Measurements from ENCODE around the gene FCN3. TPM values are rescaled to one million over a fixed set of nuclear protein-coding genes. Genes with fewer than 3 reads are reported as not detected.

FCN3 gene
- total and polyA plus RNA-seq, 9 of the 15 experiments (the other 6 are each of a cell fraction or from before 2014, with no cell fraction given), result 0.49 TPM; not detected in 8

DNA sequence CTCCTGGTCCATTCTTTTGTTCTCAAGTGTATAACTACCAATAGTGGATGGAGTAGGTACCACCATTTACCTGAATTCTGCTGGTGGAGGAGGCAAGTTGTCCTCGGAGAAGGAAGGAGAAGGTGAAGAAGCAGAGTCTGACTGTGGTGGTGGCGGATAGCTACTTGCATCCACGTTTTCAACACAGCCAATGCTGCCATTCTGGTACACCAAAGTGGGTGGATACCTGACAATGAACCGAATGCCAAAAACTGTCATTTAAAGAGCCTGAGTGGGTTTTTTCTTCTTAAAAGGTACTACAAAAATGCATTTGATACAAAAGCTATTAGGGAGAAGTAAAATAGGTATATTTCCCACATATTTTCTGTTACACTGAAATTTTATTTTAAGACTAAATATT is 37.9 kb upstream of the FCN3 start:
- Histone ChIP-seq H3K36me3 (ENCODE audit: control insufficient read depth, insufficient read depth, low read length) (peaks cover 94% of the 10 kb centered on the region), H3K79me2 (ENCODE audit: control insufficient read depth, insufficient read depth, low read length) (no peaks in the 10 kb centered on the region), H3K27me3 (ENCODE audit: control insufficient read depth in 2 of 2, insufficient read depth in 2 of 2, low read length in 2 of 2) (no peaks in the 10 kb centered on the region), H3K9ac (ENCODE audit: insufficient read depth in 1 of 2, low read depth in 2 of 2, low read length in 2 of 2) (no peak overlapping the region), H4K20me1 (replicated peaks; ENCODE audit: control insufficient read depth, insufficient read depth, low read length) (no peaks in the 10 kb centered on the region), H3K9me1 (ENCODE audit: control insufficient read depth, insufficient read depth, low read length) (peaks cover 3% of the 10 kb centered on the region), H3K9me3 (replicated peaks; ENCODE audit: control insufficient read depth, insufficient read depth, low read depth, low read length) (no peaks in the 10 kb centered on the region), H2AFZ (ENCODE audit: low read depth, low read length) (no peak overlapping the region), H3K27ac (ENCODE audit: extremely low read depth, low read depth, low read length) (no peak overlapping the region), H3K4me1 (replicated peaks in 1 of 2; ENCODE audit: control insufficient read depth in 2 of 2, insufficient read depth in 2 of 2, low read length in 2 of 2) (no peaks in the 10 kb centered on the region), H3K4me2 (ENCODE audit: insufficient read depth, low read length) (no peak overlapping the region), H3K4me3 (no peak overlapping the region)
- no TSS peak for BruUV-seq (replicated peaks)
- TF ChIP-seq RFX1 (IDR thresholded peaks at IDR 0.05), result no peak
- TF ChIP-seq TRIM24 (IDR thresholded peaks at IDR 0.05), result no peak
- no peak for TF ChIP-seq SRSF3 (IDR thresholded peaks at IDR 0.05; ENCODE audit: insufficient read depth, low read length)
- CTCF ChIA-PET (ENCODE audit: low intra/inter-chr PET ratio), result interaction anchor here (0.6 kb wide), 1 partner anchor 192 kb away, joined by 7 read pairs; no protein-coding TSS in a partner anchor
- DNase-seq (ENCODE audit: extremely low read depth in 1 of 4, low spot score in 3 of 4) (no peak), ATAC-seq (no peak), FAIRE-seq (no peak)
- 88% methylated on average over 4 of the region's 4 CpGs for WGBS (ENCODE audit: insufficient coverage, low coverage, missing lambda C conversion rate)
- in situ Hi-C loops (cut with MboI) (no loop called here), intact Hi-C loops (cut with micrococcal nuclease) (no loop called here)
- POLR2A ChIA-PET, result interaction anchor here (0.5 to 3.5 kb wide), 3 partner anchors 7 to 187 kb away, joined by 4 to 17 read pairs (median 6); no protein-coding TSS in a partner anchor

DNA sequence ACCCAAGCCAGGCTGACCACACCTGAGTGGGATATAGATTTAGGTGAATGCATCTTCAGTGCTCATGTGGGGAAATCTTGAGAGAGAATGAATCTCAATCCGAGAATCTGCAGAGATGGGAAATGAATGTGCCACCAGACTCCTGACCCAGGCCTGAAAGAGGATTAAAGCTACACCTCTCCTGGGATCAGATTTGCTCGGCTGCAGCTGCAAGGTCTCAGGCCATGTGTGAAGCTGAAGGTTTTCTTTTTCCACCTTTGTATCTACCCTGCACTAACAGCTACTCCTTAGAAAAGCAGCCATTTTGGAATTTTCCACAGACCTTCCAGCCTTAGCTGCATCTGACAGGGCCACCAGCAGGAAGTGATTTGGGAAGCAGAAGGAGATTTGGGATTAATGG is 36.1 kb upstream of the FCN3 start:
- in situ Hi-C loops (cut with MboI), result no loop called here
- ATAC-seq (no peak), DNase-seq (ENCODE audit: extremely low read depth in 1 of 4, low spot score in 3 of 4) (no peak), FAIRE-seq (no peak)
- Histone ChIP-seq H3K36me3 (ENCODE audit: control insufficient read depth, insufficient read depth, low read length) (peaks cover 90% of the 10 kb centered on the region), H3K9ac (ENCODE audit: insufficient read depth in 1 of 2, low read depth in 2 of 2, low read length in 2 of 2) (no peak overlapping the region), H3K27me3 (ENCODE audit: control insufficient read depth in 2 of 2, insufficient read depth in 2 of 2, low read length in 2 of 2) (no peaks in the 10 kb centered on the region), H3K4me2 (ENCODE audit: insufficient read depth, low read length) (no peak overlapping the region), H4K20me1 (replicated peaks; ENCODE audit: control insufficient read depth, insufficient read depth, low read length) (no peaks in the 10 kb centered on the region), H3K4me3 (no peak overlapping the region), H3K9me3 (replicated peaks; ENCODE audit: control insufficient read depth, insufficient read depth, low read depth, low read length) (no peaks in the 10 kb centered on the region), H2AFZ (ENCODE audit: low read depth, low read length) (no peak overlapping the region), H3K4me1 (replicated peaks in 1 of 2; ENCODE audit: control insufficient read depth in 2 of 2, insufficient read depth in 2 of 2, low read length in 2 of 2) (no peaks in the 10 kb centered on the region), H3K79me2 (ENCODE audit: control insufficient read depth, insufficient read depth, low read length) (no peaks in the 10 kb centered on the region), H3K27ac (ENCODE audit: extremely low read depth, low read depth, low read length) (no peak overlapping the region), H3K9me1 (ENCODE audit: control insufficient read depth, insufficient read depth, low read length) (peaks cover 3% of the 10 kb centered on the region)
- ChIA-PET POLR2A (interaction anchor here (0.6 to 3.3 kb wide), 7 partner anchors 8 to 193 kb away, joined by 3 to 23 read pairs (median 3); partner anchors contain the start of gene AHDC1), CTCF (ENCODE audit: low intra/inter-chr PET ratio) (no interaction called here)
- intact Hi-C loops (cut with micrococcal nuclease), result no loop called here
- 83% methylated on average over 2 of the region's 2 CpGs for WGBS (ENCODE audit: insufficient coverage, low coverage, missing lambda C conversion rate)
- no TSS peak for BruUV-seq (replicated peaks)
- no peak for TF ChIP-seq MXI1 (IDR thresholded peaks at IDR 0.05; ENCODE audit: low read depth, low read length)
- TF ChIP-seq, protein P1, sequence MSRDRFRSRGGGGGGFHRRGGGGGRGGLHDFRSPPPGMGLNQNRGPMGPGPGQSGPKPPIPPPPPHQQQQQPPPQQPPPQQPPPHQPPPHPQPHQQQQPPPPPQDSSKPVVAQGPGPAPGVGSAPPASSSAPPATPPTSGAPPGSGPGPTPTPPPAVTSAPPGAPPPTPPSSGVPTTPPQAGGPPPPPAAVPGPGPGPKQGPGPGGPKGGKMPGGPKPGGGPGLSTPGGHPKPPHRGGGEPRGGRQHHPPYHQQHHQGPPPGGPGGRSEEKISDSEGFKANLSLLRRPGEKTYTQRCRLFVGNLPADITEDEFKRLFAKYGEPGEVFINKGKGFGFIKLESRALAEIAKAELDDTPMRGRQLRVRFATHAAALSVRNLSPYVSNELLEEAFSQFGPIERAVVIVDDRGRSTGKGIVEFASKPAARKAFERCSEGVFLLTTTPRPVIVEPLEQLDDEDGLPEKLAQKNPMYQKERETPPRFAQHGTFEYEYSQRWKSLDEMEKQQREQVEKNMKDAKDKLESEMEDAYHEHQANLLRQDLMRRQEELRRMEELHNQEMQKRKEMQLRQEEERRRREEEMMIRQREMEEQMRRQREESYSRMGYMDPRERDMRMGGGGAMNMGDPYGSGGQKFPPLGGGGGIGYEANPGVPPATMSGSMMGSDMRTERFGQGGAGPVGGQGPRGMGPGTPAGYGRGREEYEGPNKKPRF (IDR thresholded peaks at IDR 0.05; ENCODE audit: low read depth, low read length), result no peak
- TF ChIP-seq CSDE1 (IDR thresholded peaks at IDR 0.05), result no peak
- no peak for TF ChIP-seq ZNF583 (CRISPR knock-in tag; IDR thresholded peaks at IDR 0.05)
- TF ChIP-seq, protein P2, sequence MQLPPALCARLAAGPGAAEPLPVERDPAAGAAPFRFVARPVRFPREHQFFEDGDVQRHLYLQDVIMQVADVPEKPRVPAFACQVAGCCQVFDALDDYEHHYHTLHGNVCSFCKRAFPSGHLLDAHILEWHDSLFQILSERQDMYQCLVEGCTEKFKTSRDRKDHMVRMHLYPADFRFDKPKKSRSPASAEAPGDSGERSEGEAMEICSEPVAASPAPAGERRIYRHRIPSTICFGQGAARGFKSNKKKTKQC (CRISPR knock-in tag; IDR thresholded peaks at IDR 0.05), result no peak
- TF ChIP-seq BRD4 (IDR thresholded peaks at IDR 0.05), result no peak
